ENCODE measurements around the gene CCDC93.
A peak's percentile ranks its signal among the peaks of the same experiment; 100 is the strongest.

CCDC93 gene

GRCh38 chr2:118048401-118048800 lies 34.5 kb upstream of the CCDC93 start:
- TF ChIP-seq, protein P1, sequence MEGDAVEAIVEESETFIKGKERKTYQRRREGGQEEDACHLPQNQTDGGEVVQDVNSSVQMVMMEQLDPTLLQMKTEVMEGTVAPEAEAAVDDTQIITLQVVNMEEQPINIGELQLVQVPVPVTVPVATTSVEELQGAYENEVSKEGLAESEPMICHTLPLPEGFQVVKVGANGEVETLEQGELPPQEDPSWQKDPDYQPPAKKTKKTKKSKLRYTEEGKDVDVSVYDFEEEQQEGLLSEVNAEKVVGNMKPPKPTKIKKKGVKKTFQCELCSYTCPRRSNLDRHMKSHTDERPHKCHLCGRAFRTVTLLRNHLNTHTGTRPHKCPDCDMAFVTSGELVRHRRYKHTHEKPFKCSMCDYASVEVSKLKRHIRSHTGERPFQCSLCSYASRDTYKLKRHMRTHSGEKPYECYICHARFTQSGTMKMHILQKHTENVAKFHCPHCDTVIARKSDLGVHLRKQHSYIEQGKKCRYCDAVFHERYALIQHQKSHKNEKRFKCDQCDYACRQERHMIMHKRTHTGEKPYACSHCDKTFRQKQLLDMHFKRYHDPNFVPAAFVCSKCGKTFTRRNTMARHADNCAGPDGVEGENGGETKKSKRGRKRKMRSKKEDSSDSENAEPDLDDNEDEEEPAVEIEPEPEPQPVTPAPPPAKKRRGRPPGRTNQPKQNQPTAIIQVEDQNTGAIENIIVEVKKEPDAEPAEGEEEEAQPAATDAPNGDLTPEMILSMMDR (IDR thresholded peaks at IDR 0.05; ENCODE audit: control extremely low read depth, extremely low read depth, low read depth, missing control alignments): no peak
- ChIA-PET CTCF (interaction anchor here (1.1 to 25.2 kb wide), 5 partner anchors 12 to 807 kb away, joined by 3 to 486 read pairs (median 19); partner anchors contain the start of gene INSIG2), POLR2A (no interaction called here)
- no peak for DNase-seq (ENCODE audit: extremely low spot score)

DNA sequence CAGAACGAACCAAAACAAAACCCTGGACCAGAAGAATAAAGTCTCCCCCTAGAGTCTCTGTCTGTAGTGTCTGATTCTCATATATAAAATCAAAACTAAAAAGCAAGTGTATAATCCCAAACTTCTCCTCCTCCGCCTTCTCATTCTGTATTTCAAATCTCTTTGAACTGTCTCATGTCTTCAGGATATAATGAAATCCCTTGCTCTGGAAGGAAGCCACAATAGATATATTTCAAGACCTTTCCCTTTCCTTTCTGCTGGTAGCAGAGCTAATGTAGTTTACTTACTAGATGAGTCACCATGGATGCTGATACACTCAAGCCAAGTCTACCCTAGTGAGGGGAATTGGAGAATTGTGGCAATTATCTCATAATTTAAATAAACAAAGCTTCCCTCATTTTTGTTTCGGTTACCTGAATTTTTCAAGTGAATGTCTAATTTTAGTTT lies 33.5 kb upstream of the CCDC93 start:
- ChIA-PET POLR2A (no interaction called here), CTCF (interaction anchor here (0.7 to 25.2 kb wide), 25 partner anchors 9 to 811 kb away, joined by 3 to 486 read pairs (median 5); partner anchors contain the start of genes DDX18 and INSIG2)
- no peak for DNase-seq (ENCODE audit: extremely low spot score)
- TF ChIP-seq, protein P1 (IDR thresholded peaks at IDR 0.05; ENCODE audit: control extremely low read depth, extremely low read depth, low read depth, missing control alignments): no peak

DNA sequence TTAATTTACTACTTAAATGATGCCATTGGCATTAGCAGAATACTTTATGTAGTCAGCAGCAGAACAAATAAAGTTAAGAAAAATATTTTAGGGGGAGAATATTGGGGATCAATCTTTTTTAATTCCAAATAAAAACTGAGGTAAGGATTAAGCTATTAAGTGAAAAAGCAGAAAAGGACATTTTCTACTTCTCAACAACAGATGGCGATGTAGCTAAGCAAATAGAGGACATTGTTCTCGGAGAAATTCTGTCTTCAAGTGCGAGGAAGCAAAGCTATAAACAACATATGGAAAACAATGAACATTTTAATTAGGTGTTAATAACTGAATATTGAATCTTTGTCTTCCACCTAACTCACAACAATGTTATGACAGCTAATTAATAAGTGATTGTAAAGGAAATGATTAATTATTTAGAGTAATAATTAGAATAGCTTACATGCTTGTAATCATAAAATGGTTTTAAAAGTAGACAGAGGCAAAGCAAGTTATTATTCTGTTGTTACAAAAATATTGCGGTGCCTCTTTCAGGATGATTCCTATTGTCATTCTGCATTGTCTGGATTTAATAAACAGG lies 32.9 kb upstream of the CCDC93 start:
- TF ChIP-seq, protein P1 (IDR thresholded peaks at IDR 0.05; ENCODE audit: control extremely low read depth, extremely low read depth, low read depth, missing control alignments): peak; percentile 71
- peak; percentile 34 for DNase-seq (ENCODE audit: extremely low spot score)
- POLR2A ChIA-PET: no interaction called here
- CTCF ChIA-PET: interaction anchor here (0.6 to 25.2 kb wide), 31 partner anchors 9 to 812 kb away, joined by 3 to 486 read pairs (median 4); partner anchors contain the start of genes CCDC93, DDX18 and INSIG2

- ChIA-PET POLR2A (no interaction called here), CTCF (interaction anchor here (1.5 to 25.2 kb wide), 7 partner anchors 8 to 810 kb away, joined by 6 to 486 read pairs (median 19); partner anchors contain the start of gene CCDC93)
- no peak for DNase-seq (ENCODE audit: extremely low spot score)
- TF ChIP-seq, protein P1 (IDR thresholded peaks at IDR 0.05; ENCODE audit: control extremely low read depth, extremely low read depth, low read depth, missing control alignments): no peak
Observed at GRCh38 chr2:118045286-118045685, 31.4 kb upstream of the CCDC93 start.

DNA sequence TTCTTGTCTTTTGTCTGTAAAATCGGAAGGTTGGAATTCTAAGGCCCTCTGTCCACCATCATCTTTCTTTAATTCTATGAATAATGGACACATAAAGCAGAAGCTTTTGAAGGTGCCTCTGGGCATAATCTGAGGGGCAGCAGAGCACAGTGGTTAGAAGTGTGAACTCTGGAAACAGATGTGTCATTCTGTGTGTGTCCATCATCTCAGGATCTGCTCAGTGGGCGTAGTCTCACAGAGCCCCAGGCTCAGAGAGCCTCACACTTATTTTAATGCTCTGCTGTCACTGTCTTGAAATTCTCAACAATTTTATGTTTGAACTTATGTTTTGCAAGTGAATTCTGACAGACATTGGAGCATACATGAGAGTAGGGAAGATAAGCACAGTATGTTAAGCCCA lies 31.0 kb upstream of the CCDC93 start:
- DNase-seq (ENCODE audit: extremely low spot score): no peak
- POLR2A ChIA-PET: no interaction called here
- TF ChIP-seq, protein P1 (IDR thresholded peaks at IDR 0.05; ENCODE audit: control extremely low read depth, extremely low read depth, low read depth, missing control alignments): no peak
- CTCF ChIA-PET: interaction anchor here (25.2 kb wide), 1 partner anchor 16 kb away, joined by 486 read pairs; no protein-coding TSS in a partner anchor

GRCh38 chr2:118044103-118044716 lies 30.3 kb upstream of the CCDC93 start:
- POLR2A ChIA-PET: no interaction called here
- no peak for DNase-seq (ENCODE audit: extremely low spot score)
- CTCF ChIA-PET: interaction anchor here (1.1 to 25.2 kb wide), 2 partner anchors 17 to 142 kb away, joined by 3 to 486 read pairs; no protein-coding TSS in a partner anchor
- TF ChIP-seq, protein P1 (IDR thresholded peaks at IDR 0.05; ENCODE audit: control extremely low read depth, extremely low read depth, low read depth, missing control alignments): no peak

All from GM10248 (cell line).